KMS-11 (cell line): ENCODE data around the gene AREL1.

Source experiments
- H2AFZ ChIP-seq: fragments of 200-600 bp; sonication (generic); 2 replicates; pipeline ENCODE4 v1.6.1; 2016; ENCODE audit warnings: antibody characterized with exemption, mixed run types, low read depth
- H3K27ac ChIP-seq: fragments of 200-600 bp; sonication (generic); 2 replicates; pipeline ENCODE4 v1.6.1; 2016; ENCODE audit warnings: mild to moderate bottlenecking, mixed run types
- H3K27me3 ChIP-seq: fragments of 200-600 bp; sonication (generic); 2 replicates; pipeline ENCODE4 v1.6.1; 2017; ENCODE audit warnings: mild to moderate bottlenecking, low read depth, mixed run types, moderate library complexity; ENCODE audit not compliant: insufficient read depth
- H3K36me3 ChIP-seq: fragments of 200-600 bp; sonication (generic); 2 replicates; pipeline ENCODE4 v1.6.1; 2017; ENCODE audit warnings: mild to moderate bottlenecking, mixed run types; ENCODE audit not compliant: insufficient read depth
- H3K4me1 ChIP-seq: fragments of 200-600 bp; sonication (generic); 2 replicates; pipeline ENCODE4 v1.6.1; 2016; ENCODE audit warnings: mild to moderate bottlenecking, low read depth, mixed run types; ENCODE audit not compliant: poor library complexity, severe bottlenecking
- H3K4me2 ChIP-seq: fragments of 200-600 bp; sonication (generic); 2 replicates; pipeline ENCODE4 v1.7.0; 2016; ENCODE audit warnings: mild to moderate bottlenecking, mixed run types
- H3K4me3 ChIP-seq: fragments of 200-600 bp; sonication (generic); IDR thresholded peaks from 2 replicates; pipeline ENCODE4 v1.6.1; 2017; ENCODE audit warnings: low read depth, low read length, mixed read lengths; ENCODE audit not compliant: insufficient read depth
- H3K79me2 ChIP-seq: fragments of 200-600 bp; sonication (generic); 2 replicates; pipeline ENCODE4 v1.6.1; 2016; ENCODE audit warnings: low read depth, mixed run types; ENCODE audit not compliant: insufficient read depth
- H3K9ac ChIP-seq: fragments of 200-600 bp; sonication (generic); 2 replicates; pipeline ENCODE4 v1.6.1; 2016; ENCODE audit warnings: mild to moderate bottlenecking, mixed run types
- H4K20me1 ChIP-seq: fragments of 200-600 bp; sonication (generic); 2 replicates; pipeline ENCODE4 v1.6.1; 2016; ENCODE audit warnings: mild to moderate bottlenecking, mixed run types; ENCODE audit not compliant: insufficient read depth
- TF ChIP-seq, protein P1 (sequence below): fragments of 200-600 bp; sonication (generic); conservative IDR thresholded peaks from 2 replicates; pipeline ENCODE4 v1.6.1; 2017; ENCODE audit warnings: low read depth, mild to moderate bottlenecking, antibody characterized with exemption, low read length, moderate library complexity, mixed read lengths

AREL1 gene

GRCh38 chr14:74664717-74665116 is 48.2 kb downstream of the AREL1 start:
- Histone ChIP-seq H4K20me1 (no peaks in the 10 kb centered on the region), H3K79me2 (no peaks in the 10 kb centered on the region), H3K36me3 (no peaks in the 10 kb centered on the region), H3K9ac (no peak overlapping the region), H3K27me3 (no peaks in the 10 kb centered on the region), H3K27ac (no peak overlapping the region), H2AFZ (no peak overlapping the region), H3K4me3 (no peak overlapping the region), H3K4me1 (no peaks in the 10 kb centered on the region), H3K4me2 (no peak overlapping the region)
- TF ChIP-seq, protein P1, sequence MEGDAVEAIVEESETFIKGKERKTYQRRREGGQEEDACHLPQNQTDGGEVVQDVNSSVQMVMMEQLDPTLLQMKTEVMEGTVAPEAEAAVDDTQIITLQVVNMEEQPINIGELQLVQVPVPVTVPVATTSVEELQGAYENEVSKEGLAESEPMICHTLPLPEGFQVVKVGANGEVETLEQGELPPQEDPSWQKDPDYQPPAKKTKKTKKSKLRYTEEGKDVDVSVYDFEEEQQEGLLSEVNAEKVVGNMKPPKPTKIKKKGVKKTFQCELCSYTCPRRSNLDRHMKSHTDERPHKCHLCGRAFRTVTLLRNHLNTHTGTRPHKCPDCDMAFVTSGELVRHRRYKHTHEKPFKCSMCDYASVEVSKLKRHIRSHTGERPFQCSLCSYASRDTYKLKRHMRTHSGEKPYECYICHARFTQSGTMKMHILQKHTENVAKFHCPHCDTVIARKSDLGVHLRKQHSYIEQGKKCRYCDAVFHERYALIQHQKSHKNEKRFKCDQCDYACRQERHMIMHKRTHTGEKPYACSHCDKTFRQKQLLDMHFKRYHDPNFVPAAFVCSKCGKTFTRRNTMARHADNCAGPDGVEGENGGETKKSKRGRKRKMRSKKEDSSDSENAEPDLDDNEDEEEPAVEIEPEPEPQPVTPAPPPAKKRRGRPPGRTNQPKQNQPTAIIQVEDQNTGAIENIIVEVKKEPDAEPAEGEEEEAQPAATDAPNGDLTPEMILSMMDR = no peak

- no peaks in the 10 kb centered on the region for H3K36me3 ChIP-seq
- H2AFZ ChIP-seq = no peak overlapping the region
- H3K4me3 ChIP-seq = no peak overlapping the region
- no peaks in the 10 kb centered on the region for H3K27me3 ChIP-seq
- H3K27ac ChIP-seq = no peak overlapping the region
- H4K20me1 ChIP-seq = no peaks in the 10 kb centered on the region
- no peak overlapping the region for H3K4me2 ChIP-seq
- no peak overlapping the region for H3K9ac ChIP-seq
- TF ChIP-seq, protein P1 = no peak
- no peaks in the 10 kb centered on the region for H3K4me1 ChIP-seq
- H3K79me2 ChIP-seq = no peaks in the 10 kb centered on the region
These were observed 49.0 kb downstream of the AREL1 start for GRCh38 chr14:74663884-74664283.

- Histone ChIP-seq H3K27ac (no peak overlapping the region), H3K4me3 (no peak overlapping the region), H2AFZ (no peak overlapping the region), H4K20me1 (no peaks in the 10 kb centered on the region), H3K36me3 (no peaks in the 10 kb centered on the region), H3K27me3 (no peaks in the 10 kb centered on the region), H3K4me2 (no peak overlapping the region), H3K79me2 (no peaks in the 10 kb centered on the region), H3K4me1 (peaks cover 4% of the 10 kb centered on the region), H3K9ac (no peak overlapping the region)
- TF ChIP-seq, protein P1 = no peak
These were observed 51.0 kb downstream of the AREL1 start for GRCh38 chr14:74661726-74662450.

GRCh38 chr14:74660863-74661262 is 52.0 kb downstream of the AREL1 start:
- Histone ChIP-seq H3K4me1 (peaks cover 4% of the 10 kb centered on the region), H3K4me2 (no peak overlapping the region), H2AFZ (no peak overlapping the region), H4K20me1 (no peaks in the 10 kb centered on the region), H3K4me3 (no peak overlapping the region), H3K27me3 (no peaks in the 10 kb centered on the region), H3K27ac (no peak overlapping the region), H3K9ac (no peak overlapping the region), H3K36me3 (no peaks in the 10 kb centered on the region), H3K79me2 (no peaks in the 10 kb centered on the region)
- TF ChIP-seq, protein P1 = no peak
